Dermis microvascular lymphatic vessel endothelial cell (primary cell): ENCODE results near the gene SKI. TPM values are rescaled to one million over a fixed set of nuclear protein-coding genes. Genes with fewer than 3 reads are reported as not detected.

Source experiments
- total RNA-seq: library from RNA; depleted of rRNA; stranded (reverse); fragments of >200 nt; gene quantifications from 2 replicates; pipeline ENCODE4 v1.2.1, GENCODE V29; 2014

Gene SKI
- total RNA-seq, 1 donor from 2014 or later = 12.7 TPM

Other genes with a start within 250 kb of the SKI start
- gene CFAP74, start 224.5 kb upstream of the SKI start, total RNA-seq = not detected in 2 replicates
- gene GABRD, start 209.0 kb upstream of the SKI start, total RNA-seq = 0.51 and 1.0 TPM in 2 replicates
- gene PRKCZ, start 177.9 kb upstream of the SKI start, total RNA-seq = 23.8 and 24.0 TPM in 2 replicates
- gene FAAP20, start 33.5 kb upstream of the SKI start, total RNA-seq = 10.3 and 20.9 TPM in 2 replicates
- gene MORN1, start 163.2 kb downstream of the SKI start, total RNA-seq = 3.1 and 3.5 TPM in 2 replicates
- gene RER1, start 163.5 kb downstream of the SKI start, total RNA-seq = 44.5 and 47.2 TPM in 2 replicates
- 24.9 and 37.3 TPM in 2 replicates for gene PEX10, start 184.2 kb downstream of the SKI start, total RNA-seq
- under 0.01 TPM in 2 replicates for gene PLCH2, start 248.0 kb downstream of the SKI start, total RNA-seq